DMS79 (cell line): ENCODE measurements around the gene CSNK1G2.
A peak's percentile ranks its signal among the peaks of the same experiment; 100 is the strongest.

Experiments used
- DNase-seq: peaks from one replicate; lab custom pipeline; 2025; lab: John Stamatoyannopoulos, UW

The CSNK1G2 gene

GRCh38 chr19:1941146-1942077, at the start of gene CSNK1G2:
CSNK1G2 (plus strand) TSS chr19:1941172; CDS start chr19:1969773, 28,601 bp downstream.
- DNase-seq: no peak

GRCh38 chr19:1893791-1894190, 47.2 kb upstream of the CSNK1G2 start:
- DNase-seq: no peak

- DNase-seq: no peak
Measured at GRCh38 chr19:1896508-1896907, 44.5 kb upstream of the CSNK1G2 start.

DNA sequence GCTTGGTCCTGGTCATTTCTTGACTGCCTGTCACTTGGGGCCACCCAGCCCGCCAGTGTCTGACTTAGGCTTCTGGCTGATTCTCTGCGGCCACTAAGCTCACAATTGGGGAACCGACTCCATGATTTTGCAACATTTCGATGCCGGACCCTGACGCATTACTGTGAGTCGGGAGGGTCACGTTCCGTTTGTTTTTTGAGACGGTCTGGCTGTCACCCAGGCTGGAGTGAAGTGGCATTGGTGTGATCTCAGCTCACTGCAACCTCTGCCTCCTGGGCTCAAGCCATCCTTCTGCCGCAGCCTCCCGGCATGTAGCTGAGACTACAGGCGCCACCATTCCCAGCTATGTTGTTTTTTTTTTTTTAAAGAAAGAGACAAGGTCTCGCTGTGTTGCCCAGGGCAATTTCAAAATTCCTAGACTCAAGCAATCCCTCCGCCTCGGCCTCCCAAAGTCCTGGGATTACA, 39.0 kb upstream of the CSNK1G2 start:
- no peak for DNase-seq

DNA sequence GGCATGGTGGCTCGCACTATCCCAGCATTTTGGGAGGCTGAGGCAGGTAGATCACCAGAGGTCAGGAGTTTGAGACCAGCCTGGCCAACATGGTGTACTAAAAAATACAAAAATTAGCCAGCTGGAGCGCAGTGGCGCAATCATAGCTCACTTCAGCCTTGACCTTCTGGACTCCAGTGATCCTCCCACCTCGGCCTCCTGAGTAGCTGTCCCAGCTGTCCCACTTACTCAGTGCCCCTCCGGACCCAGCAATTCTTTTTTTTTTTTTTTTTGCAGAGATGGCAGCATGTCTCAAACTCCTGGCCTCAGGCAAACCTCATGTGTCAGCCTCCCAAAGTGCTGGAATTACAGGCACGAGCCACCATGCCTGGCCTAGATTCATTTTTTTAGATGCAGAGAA, 38.0 kb upstream of the CSNK1G2 start:
- no peak for DNase-seq

GRCh38 chr19:1904860-1905109, 36.2 kb upstream of the CSNK1G2 start:
- DNase-seq: no peak

DNA sequence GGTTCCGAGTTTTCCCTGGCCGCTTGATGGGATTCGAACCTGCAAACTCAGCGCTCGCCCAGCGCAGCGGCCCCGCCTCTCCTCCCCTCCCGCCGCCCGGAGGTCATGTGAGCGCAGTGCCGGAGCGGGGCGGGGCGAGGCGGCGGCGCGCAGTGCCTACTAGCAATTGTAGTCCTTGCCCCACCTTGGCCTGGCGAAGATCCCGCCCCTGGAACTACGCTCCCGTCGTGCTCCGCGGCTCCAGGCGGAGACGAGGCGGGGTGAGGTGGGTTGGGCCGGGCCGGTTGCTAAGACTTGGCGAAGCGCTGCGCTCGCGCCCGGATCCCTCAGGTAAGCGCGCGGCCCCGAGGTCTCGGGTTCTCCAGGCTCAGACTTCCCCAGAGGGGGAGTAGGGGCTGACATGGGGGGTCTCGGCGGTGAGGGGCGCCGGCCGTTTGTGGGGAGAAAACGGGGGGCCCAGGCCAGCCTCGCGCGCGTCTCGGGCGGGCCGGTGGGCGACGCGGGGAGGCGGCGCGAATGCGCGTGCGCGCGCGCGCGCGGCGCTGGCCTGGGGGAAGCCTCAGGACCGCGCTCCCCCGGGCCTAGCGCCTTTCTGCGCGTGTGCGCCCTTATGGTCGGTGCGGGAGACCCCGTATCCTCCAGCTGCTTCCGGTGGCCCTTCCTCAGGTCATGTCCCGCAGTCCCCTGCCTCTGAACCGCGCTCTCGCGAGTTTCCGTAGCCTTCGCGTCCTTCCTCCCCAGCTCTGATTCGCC, 35.7 kb upstream of the CSNK1G2 start, which contains the start of the genes ADAT3 and SCAMP4:
ADAT3 (plus strand) TSS at position 290 of the 753 bp plus-strand sequence. CDS start 6,649 bp downstream, outside the sequence.
SCAMP4 (plus strand) TSS at position 290 of the 753 bp plus-strand sequence. CDS start 9,621 bp downstream, outside the sequence.
- peak; percentile 96 for DNase-seq

- DNase-seq: no peak
Measured at GRCh38 chr19:1905863-1906375, 35.1 kb upstream of the CSNK1G2 start.

- no peak for DNase-seq
Measured at GRCh38 chr19:1906985-1907562, 33.9 kb upstream of the CSNK1G2 start.

DNA sequence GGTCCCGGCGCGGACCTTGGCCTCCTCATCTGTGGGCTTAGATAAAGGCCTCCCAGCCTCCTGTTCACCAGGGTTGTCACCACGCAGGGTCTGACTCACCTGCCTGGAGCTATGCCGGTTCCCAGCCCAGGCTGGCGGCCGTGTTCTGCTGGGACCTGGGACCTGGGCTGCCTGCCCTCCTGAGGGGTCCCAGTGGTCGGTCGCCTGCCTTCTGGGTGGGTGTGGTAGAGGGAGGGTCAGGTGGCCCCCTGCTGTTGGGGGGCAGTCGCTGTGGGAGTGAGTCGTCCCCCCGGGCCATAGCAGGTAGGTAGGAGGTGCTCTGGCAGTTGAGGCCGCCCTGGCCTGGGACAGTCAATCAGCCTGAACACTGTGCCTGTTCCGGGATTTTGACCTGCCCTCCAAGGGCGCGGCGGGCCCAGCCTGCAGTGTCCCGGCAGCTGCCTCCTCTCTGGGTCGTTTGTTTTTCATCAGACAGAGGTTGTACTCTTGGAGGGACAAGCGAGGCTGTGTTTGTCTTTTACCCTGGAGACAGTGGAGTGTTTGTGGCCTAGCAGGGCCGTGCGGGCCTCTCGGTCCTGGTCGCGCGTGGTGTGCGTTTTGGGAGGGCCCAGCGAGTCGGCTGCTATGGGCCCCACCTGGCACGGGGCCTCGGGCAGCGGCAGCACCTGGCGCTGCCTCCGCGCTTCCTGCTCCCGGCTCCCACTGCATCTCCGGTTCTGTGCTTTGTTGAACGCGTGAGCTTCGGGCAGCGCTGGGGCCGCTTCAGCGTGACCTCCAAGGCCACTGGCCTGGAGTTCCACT, 33.2 kb upstream of the CSNK1G2 start:
- no peak for DNase-seq

DNA sequence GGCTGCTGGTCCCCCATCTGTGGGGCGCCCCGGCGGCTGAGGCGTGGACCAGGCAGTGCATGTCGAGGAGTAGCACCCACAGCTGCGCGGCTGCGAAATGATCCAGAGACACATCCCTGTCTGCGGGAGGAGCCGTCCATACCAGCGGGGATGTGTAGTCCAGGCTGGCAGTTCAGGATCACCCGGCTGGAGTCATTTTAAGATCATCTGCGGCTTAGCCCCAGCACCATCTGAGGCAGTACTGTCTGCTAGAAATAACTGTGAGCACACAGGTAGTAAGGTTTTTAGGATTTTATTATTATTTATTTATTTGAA, 32.7 kb upstream of the CSNK1G2 start:
- DNase-seq: no peak

- no peak for DNase-seq
Measured at GRCh38 chr19:1909761-1910080, 31.3 kb upstream of the CSNK1G2 start.

DNA sequence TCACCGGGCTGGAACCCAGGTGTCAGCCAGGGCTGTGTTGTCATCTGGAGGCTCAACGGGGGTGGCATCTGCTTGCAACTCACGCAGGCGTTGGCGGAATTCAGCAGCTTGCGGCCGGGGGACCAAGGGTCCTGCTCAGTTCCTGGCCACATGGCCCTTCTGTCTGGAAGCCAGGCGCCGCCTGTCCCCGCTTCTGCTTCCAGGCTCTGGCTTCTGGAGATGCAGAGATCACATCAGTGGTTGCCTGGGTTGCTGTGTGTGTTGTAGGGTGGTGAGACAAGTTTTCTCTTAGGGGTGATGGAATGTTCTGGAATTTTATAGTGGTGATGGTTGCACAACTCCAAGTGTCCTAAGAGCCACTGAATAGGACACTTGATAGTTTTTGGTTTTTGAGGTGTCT, 30.8 kb upstream of the CSNK1G2 start:
- DNase-seq: no peak

DNA sequence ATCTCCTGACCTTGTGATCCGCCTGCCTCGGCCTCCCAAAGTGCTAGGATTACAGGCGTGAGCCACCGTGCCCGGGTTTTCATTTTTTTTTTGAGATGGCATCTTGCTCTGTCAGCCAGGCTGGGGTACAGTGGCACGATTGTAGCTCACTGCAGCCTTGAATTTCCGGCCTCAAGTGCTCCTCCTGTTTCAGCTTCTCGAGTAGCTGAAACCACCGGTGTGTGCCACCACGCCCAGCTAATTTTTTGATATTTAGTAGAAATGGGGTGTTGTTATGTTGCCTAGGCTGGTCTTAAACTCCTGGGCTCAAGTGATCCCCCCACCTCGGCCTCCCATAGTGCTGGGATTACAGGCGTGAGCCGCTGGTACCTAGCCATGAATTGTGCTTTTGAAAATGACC, 29.9 kb upstream of the CSNK1G2 start:
- DNase-seq: no peak

DNA sequence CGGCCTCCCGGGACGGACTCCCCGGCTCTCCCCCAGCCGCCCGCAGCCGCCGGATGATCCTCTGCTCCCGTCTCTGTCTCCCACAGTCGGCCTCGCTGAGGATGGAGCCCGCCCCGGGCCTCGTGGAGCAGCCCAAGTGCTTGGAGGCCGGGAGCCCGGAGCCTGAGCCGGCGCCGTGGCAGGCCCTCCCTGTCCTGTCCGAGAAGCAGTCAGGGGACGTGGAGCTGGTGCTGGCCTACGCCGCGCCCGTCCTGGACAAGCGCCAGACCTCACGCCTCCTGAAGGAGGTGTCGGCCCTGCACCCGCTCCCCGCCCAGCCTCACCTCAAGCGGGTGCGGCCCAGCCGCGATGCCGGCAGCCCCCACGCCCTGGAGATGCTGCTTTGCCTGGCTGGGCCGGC, 29.0 kb upstream of the CSNK1G2 start:
- no peak for DNase-seq

- no peak for DNase-seq
Measured at GRCh38 chr19:1912760-1913505, 28.0 kb upstream of the CSNK1G2 start.

GRCh38 chr19:1913781-1914577, 27.0 kb upstream of the CSNK1G2 start:
- DNase-seq: no peak

DNA sequence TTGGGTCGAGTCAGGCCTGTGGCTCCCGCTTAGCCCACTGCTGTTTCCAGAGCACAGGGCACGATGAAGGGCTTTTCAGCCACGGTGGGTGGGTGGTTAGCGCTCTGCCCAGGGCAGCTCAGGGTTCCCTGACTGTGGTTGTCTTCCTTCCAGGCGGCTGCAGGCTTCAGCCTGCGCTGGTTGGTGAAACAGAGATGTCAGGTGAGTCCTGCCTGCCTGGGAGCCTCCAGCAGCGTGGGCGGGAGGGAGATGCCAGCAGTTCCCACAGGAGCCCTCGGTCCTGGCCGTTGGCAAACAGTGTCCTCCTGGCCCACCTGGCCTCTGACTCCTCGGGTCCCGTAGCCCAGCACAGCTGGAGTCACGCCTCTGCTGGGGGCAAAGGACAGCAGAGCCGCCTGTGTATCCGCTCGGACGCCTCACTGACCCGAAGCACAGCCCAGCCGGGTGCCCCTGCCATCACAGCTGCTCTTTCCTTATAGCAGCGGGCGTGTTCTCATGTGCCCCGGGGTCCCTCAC, 26.1 kb upstream of the CSNK1G2 start:
- no peak for DNase-seq

- DNase-seq: no peak
Measured at GRCh38 chr19:1917146-1917545, 23.8 kb upstream of the CSNK1G2 start.

DNA sequence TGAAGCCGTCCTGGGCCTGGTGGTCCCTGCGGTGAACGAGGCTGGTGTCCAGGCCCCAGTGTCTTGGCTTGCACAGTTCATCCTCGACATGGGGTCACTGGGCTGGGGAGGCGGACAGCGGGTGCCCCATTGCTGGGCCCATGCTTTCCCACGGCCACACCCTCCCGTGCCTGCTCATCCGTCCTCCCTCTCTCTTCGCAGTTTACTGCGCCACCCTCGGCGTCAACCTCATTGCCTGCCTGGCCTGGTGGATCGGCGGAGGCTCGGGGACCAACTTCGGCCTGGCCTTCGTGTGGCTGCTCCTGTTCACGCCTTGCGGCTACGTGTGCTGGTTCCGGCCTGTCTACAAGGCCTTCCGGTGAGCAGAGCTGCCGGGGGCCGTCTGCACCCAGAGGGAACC, 23.0 kb upstream of the CSNK1G2 start:
- no peak for DNase-seq
